LNCaP clone FGC (cell line): ENCODE measurements around the gene CLCA1.

Experiments used
- DNase-seq: peaks from one replicate; pipeline ENCODE4 v3.0.0-alpha.2; 2011; ENCODE audit warnings: low read depth
- H3K4me3 ChIP-seq: 2 replicates; pipeline ENCODE4 v1.5.1; 2011; ENCODE audit warnings: mild to moderate bottlenecking, low read depth, low read length, control low read depth
- TF ChIP-seq, protein P1 (sequence below): IDR thresholded peaks from 2 replicates; pipeline ENCODE4 v1.5.1; 2012; ENCODE audit warnings: mild to moderate bottlenecking; ENCODE audit not compliant: control insufficient read depth, insufficient read depth; ENCODE audit errors: extremely low read depth

CLCA1 gene

DNA sequence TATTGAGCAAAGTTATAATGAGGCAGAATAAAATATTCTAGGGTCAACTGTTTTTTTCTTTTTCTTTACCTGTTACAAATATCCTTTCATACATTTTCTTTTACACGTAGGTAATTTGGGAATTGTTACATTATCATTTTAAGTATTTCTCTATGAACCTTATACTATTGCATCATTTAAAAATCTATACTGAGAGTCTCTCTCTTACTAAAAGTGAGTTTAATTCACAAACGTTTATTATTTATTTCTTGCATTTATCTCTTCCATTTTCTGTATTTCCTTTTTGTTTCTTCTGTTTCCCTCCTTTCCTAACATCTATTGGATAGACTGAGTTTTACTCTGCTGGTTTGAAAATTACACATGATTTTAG lies 52.8 kb downstream of the CLCA1 start:
- no peak for DNase-seq
- no peak overlapping the region for H3K4me3 ChIP-seq
- TF ChIP-seq, protein P1, sequence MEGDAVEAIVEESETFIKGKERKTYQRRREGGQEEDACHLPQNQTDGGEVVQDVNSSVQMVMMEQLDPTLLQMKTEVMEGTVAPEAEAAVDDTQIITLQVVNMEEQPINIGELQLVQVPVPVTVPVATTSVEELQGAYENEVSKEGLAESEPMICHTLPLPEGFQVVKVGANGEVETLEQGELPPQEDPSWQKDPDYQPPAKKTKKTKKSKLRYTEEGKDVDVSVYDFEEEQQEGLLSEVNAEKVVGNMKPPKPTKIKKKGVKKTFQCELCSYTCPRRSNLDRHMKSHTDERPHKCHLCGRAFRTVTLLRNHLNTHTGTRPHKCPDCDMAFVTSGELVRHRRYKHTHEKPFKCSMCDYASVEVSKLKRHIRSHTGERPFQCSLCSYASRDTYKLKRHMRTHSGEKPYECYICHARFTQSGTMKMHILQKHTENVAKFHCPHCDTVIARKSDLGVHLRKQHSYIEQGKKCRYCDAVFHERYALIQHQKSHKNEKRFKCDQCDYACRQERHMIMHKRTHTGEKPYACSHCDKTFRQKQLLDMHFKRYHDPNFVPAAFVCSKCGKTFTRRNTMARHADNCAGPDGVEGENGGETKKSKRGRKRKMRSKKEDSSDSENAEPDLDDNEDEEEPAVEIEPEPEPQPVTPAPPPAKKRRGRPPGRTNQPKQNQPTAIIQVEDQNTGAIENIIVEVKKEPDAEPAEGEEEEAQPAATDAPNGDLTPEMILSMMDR, result no peak

DNA sequence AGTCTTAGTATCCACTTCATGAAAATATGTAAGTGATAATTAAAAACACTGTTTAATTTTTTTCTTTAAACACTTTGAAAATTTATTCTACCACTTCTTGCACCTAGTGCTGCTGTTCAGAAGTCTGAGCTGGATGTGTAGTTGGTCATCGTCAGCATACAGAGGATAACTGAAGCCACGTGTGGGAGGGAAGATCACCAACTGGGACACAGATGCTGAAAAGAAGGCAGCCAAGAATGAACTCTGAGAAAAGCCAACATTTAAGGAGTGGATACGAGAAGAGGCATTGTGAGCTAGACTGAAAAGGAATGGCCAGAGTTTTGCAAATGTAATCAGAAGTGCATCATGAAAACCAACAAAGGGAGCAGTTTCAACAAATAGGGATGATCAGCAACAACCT lies 53.5 kb downstream of the CLCA1 start:
- H3K4me3 ChIP-seq, result no peak overlapping the region
- DNase-seq, result no peak
- TF ChIP-seq, protein P1, result no peak

DNA sequence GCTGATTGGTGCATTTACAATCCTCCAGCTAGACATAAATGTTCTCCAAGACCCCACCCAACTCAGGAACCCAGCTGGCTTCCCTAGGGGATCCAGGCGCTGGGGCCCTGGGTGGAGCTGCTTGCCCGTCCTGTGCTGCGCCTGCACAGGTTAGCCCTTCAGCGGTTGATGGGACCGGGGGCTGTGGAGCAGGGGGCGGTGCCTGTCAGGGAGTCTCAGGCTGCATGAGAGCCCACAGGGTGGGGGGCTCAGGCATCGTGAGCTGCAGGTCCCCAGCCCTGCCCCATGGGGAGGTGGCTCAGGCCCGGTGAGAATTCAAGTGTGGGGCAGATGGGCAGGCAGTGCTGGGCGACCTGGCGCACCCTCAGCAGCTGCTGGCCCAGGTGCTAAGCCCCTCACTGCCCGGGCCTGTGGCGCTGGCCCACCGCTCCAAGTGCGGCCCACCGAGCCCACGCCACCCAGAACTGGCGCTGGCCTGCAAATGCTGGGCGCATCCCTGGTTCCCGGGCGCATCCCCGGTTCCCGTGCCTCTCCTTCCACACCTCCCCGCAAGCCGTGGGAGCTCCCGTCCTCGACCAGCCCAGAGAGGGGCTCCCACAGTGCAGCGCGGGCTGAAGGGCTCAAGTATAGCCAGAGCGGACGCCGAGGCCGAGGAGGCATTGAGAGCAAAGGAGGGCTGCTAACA lies 55.1 kb downstream of the CLCA1 start:
- H3K4me3 ChIP-seq, result no peak overlapping the region
- TF ChIP-seq, protein P1, result no peak
- DNase-seq, result no peak

GRCh38 chr1:86527306-86527705 lies 58.6 kb downstream of the CLCA1 start:
- TF ChIP-seq, protein P1, result no peak
- no peak for DNase-seq
- no peak overlapping the region for H3K4me3 ChIP-seq

GRCh38 chr1:86530211-86530845 lies 61.6 kb downstream of the CLCA1 start:
- no peak overlapping the region for H3K4me3 ChIP-seq
- DNase-seq, result no peak
- TF ChIP-seq, protein P1, result no peak

GRCh38 chr1:86537928-86538695 lies 69.4 kb downstream of the CLCA1 start:
- TF ChIP-seq, protein P1, result no peak
- no peak overlapping the region for H3K4me3 ChIP-seq
- DNase-seq, result no peak
